A673 (cell line): ENCODE data around the gene ELANE. TPM values are rescaled to one million over a fixed set of nuclear protein-coding genes. Genes with fewer than 3 reads are reported as not detected.

ENCODE experiments used
- BruUV-seq: library from RNA; stranded (reverse); fragments of 400-500 nt; replicated peaks from 2 replicates; lab custom pipeline; 2021; lab: Mats Ljungman, UMichigan
- CTCF ChIA-PET: fragments of 300-600 bp; sonication (Branson Sonifier 250); formaldehyde crosslinking; loops from one replicate; lab custom pipeline; 2022; ENCODE audit warnings: antibody characterized with exemption; lab: Charles Lee
- POLR2A ChIA-PET: fragments of 300-600 bp; sonication (Branson Sonifier 250); formaldehyde crosslinking; loops from one replicate; lab custom pipeline; 2022; ENCODE audit warnings: antibody characterized with exemption; ENCODE audit not compliant: low non-redundant PET; lab: Charles Lee
- DNase-seq: peaks from one replicate; pipeline ENCODE4 v3.0.0-alpha.2; 2015; ENCODE audit warnings: low spot score
- H3K27ac ChIP-seq: fragments of 200-600 bp; sonication (generic); 2 replicates; pipeline ENCODE4 v1.5.1; 2016; ENCODE audit warnings: mixed run types, low read depth, mild to moderate bottlenecking, mixed read lengths, antibody characterized with exemption, low read length; ENCODE audit not compliant: poor library complexity, severe bottlenecking
- H3K27me3 ChIP-seq: fragments of 200-600 bp; sonication (generic); replicated peaks from 2 replicates; pipeline ENCODE4 v1.6.1; 2017; ENCODE audit warnings: mixed run types, low read depth, mild to moderate bottlenecking, mixed read lengths, antibody characterized with exemption, low read length; ENCODE audit not compliant: insufficient read depth, poor library complexity
- H3K36me3 ChIP-seq: fragments of 200-600 bp; sonication (generic); 2 replicates; pipeline ENCODE4 v1.6.1; 2016; ENCODE audit warnings: mixed run types, mild to moderate bottlenecking, mixed read lengths, antibody characterized with exemption, low read length; ENCODE audit not compliant: insufficient read depth, poor library complexity, severe bottlenecking
- H3K4me1 ChIP-seq: fragments of 200-600 bp; sonication (generic); 2 replicates; pipeline ENCODE4 v1.6.1; 2017; ENCODE audit warnings: mixed run types, mild to moderate bottlenecking, mixed read lengths, antibody characterized with exemption, low read length; ENCODE audit not compliant: insufficient read depth, poor library complexity, severe bottlenecking
- H3K4me3 ChIP-seq: fragments of 200-600 bp; sonication (generic); 2 replicates; pipeline ENCODE4 v1.5.1; 2016; ENCODE audit warnings: low read depth, mixed run types, mild to moderate bottlenecking, mixed read lengths, low read length; ENCODE audit not compliant: poor library complexity, severe bottlenecking
- H3K9me3 ChIP-seq: fragments of 200-600 bp; sonication (generic); 2 replicates; pipeline ENCODE4 v1.6.1; 2016; ENCODE audit warnings: mixed run types, low read depth, mild to moderate bottlenecking, mixed read lengths, antibody characterized with exemption, low read length; ENCODE audit not compliant: poor library complexity, severe bottlenecking
- EZH2 ChIP-seq: fragments of 200-600 bp; sonication (generic); IDR thresholded peaks from 2 replicates; pipeline ENCODE4 v1.6.1; 2017; ENCODE audit warnings: borderline replicate concordance, low read depth, mild to moderate bottlenecking, mixed read lengths, antibody characterized with exemption, low read length; ENCODE audit not compliant: poor library complexity, severe bottlenecking
- intact Hi-C: fragments of 100-400 bp; cut with micrococcal nuclease; formaldehyde crosslinking; loops from one replicate; pipeline ENCODE4 v1.10.0; 2022; ENCODE audit not compliant: unreplicated experiment
- total RNA-seq: library from RNA; stranded (reverse); gene quantifications from 2 replicates; pipeline ENCODE4 v1.2.3, GENCODE V29; 2021
- TF ChIP-seq, protein P1 (sequence below): fragments of 300-800, 200-600 bp; sonication (generic); conservative IDR thresholded peaks from 2 replicates; pipeline ENCODE4 v1.5.1; 2017; ENCODE audit warnings: low read depth, mild to moderate bottlenecking, antibody characterized with exemption, low read length, moderate library complexity, mixed read lengths

ELANE gene
- total RNA-seq, 1 experiment from 2014 or later = not detected

DNA sequence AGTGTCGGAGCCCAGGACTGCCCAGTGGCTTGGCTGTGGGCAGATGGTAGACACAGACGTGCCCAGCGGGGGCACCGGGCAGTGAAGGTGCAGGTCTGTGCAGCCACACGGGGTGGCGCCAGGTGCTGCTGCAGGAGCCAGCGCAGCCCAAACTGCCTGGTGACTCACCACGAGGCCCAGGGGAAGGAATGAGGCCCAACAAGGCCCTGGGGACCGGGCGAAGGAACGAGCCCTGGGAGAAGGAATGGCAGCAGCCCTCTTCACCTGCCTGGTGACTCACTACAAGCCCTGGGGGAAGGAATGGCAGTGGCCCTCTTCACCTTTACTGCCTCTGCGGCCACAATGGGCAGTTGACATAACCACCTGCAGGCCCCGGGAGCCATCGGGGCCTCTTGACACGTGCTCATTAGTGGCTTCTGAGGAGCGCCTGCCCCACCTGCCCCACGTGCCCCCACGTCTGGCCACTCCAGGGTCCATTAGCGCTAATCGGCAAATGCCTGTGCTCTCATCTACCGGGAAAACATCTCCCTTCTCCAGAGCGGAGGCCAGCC lies 31.6 kb downstream of the ELANE start:
- TF ChIP-seq EZH2 = no peak
- TF ChIP-seq, protein P1, sequence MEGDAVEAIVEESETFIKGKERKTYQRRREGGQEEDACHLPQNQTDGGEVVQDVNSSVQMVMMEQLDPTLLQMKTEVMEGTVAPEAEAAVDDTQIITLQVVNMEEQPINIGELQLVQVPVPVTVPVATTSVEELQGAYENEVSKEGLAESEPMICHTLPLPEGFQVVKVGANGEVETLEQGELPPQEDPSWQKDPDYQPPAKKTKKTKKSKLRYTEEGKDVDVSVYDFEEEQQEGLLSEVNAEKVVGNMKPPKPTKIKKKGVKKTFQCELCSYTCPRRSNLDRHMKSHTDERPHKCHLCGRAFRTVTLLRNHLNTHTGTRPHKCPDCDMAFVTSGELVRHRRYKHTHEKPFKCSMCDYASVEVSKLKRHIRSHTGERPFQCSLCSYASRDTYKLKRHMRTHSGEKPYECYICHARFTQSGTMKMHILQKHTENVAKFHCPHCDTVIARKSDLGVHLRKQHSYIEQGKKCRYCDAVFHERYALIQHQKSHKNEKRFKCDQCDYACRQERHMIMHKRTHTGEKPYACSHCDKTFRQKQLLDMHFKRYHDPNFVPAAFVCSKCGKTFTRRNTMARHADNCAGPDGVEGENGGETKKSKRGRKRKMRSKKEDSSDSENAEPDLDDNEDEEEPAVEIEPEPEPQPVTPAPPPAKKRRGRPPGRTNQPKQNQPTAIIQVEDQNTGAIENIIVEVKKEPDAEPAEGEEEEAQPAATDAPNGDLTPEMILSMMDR = no peak
- Histone ChIP-seq H3K27ac (no peak overlapping the region), H3K4me1 (no peaks in the 10 kb centered on the region), H3K27me3 (no peaks in the 10 kb centered on the region), H3K9me3 (no peaks in the 10 kb centered on the region), H3K4me3 (no peak overlapping the region), H3K36me3 (peaks cover 36% of the 10 kb centered on the region)
- ChIA-PET CTCF (no interaction called here), POLR2A (interaction anchor here (0.7 kb wide), 1 partner anchor 117 kb away, joined by 4 read pairs; no protein-coding TSS in a partner anchor)
- intact Hi-C loops = no loop called here
- BruUV-seq = no TSS peak
- no peak for DNase-seq

DNA sequence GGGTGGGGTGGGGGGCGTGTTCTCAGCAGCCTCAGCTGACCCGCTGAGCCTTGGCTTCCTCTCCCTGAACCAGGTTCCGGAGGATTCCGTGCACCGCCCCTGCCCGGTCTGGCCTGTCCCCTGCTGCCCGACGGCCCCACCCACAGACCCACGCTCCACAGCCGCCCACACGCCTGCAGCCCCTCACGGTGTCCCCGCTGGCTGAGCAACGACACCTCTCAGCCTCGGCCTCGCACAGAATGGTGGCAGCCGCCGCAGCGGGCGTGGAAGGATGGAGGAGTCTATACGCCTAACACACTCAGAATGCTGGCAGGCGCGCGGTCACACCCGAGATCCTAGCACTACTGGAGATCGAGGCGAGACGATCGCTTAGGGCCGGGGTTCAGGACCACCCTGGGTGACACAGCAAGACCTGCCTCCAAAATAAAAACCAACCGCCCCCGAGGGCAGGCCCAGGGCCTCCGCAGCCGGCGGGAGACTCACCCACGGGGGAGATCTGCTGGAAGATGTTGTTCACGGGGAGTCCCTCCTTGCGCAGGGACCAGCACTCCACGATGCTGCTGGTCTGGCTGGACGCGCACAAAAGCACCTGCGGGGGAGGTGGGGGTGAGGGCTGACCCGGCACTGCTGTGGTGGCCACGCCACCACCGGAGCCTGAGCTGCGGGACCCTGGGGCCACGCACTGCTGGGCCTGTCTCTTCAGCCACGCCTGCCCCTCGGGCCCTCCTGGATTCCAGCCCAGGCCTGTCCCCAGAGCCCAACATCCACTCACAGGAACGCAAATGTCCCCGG lies 32.5 kb downstream of the ELANE start:
- H3K4me3 ChIP-seq = no peak overlapping the region
- POLR2A ChIA-PET = no interaction called here
- no peaks in the 10 kb centered on the region for H3K27me3 ChIP-seq
- BruUV-seq = no TSS peak
- DNase-seq = no peak
- H3K36me3 ChIP-seq = peaks cover 45% of the 10 kb centered on the region
- no peak overlapping the region for H3K27ac ChIP-seq
- CTCF ChIA-PET = no interaction called here
- intact Hi-C loops = no loop called here
- TF ChIP-seq EZH2 = no peak
- TF ChIP-seq, protein P1 = no peak
- no peaks in the 10 kb centered on the region for H3K9me3 ChIP-seq
- H3K4me1 ChIP-seq = no peaks in the 10 kb centered on the region

DNA sequence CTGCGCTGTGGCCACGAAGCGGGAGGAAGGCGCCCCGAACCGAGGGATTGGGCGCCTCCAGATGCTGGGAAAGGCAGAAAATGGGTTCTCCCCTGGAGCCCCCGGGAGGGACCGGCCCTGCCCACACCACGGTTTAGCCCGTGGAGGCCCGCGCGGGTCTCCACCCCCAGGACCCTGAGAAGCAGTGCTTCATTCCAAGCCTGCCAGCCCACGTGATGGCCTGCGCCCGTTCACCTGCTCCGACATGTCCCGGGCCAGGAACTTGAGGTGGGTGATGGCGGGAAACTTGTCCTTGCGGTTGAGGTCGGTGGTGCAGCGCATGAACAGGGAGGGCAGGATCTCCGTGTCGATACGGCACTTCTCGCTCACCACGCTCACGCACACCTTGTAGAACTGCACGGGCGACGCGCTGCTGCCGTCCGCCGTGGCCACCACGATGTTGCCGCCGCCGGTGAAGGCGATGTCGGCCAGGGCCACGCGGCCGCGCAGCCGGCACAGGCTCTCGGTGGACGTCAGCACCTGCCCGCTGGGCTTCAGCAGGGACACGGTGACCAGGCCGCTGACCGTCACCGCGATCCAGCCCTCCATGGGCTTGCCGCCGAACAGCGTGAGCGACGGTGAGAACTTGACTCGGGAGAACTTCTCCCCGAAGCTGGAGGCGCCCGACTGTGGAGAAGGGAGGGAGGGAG lies 33.6 kb downstream of the ELANE start:
- TF ChIP-seq, protein P1 = no peak
- TF ChIP-seq EZH2 = no peak
- POLR2A ChIA-PET = no interaction called here
- no peaks in the 10 kb centered on the region for H3K9me3 ChIP-seq
- no peaks in the 10 kb centered on the region for H3K27me3 ChIP-seq
- no TSS peak for BruUV-seq
- H3K4me3 ChIP-seq = no peak overlapping the region
- intact Hi-C loops = no loop called here
- CTCF ChIA-PET = no interaction called here
- no peak overlapping the region for H3K27ac ChIP-seq
- no peaks in the 10 kb centered on the region for H3K4me1 ChIP-seq
- no peak for DNase-seq
- peaks cover 48% of the 10 kb centered on the region for H3K36me3 ChIP-seq
